Loucy (cell line): ENCODE measurements around the gene RSPH3.
A peak's percentile ranks its signal among the peaks of the same experiment; 100 is the strongest.
"Not testable (repeated sequence)": the region's sequence is repeated elsewhere in the genome, so short reads cannot be mapped to it uniquely, and the experiment has no call there.

Experiments
- H2AFZ ChIP-seq: fragments of 200-600 bp; sonication (generic); 2 replicates; pipeline ENCODE4 v1.6.0; 2016; ENCODE audit warnings: antibody characterized with exemption, mild to moderate bottlenecking, low read length, moderate library complexity
- H3F3A ChIP-seq: fragments of 200-600 bp; 2 replicates; pipeline ENCODE4 v1.6.0; 2016; ENCODE audit warnings: antibody characterized with exemption, low read depth, mild to moderate bottlenecking
- H3K27me3 ChIP-seq: fragments of 200-600 bp; sonication (generic); 2 replicates; pipeline ENCODE4 v1.6.1; 2014; ENCODE audit warnings: low read length, mild to moderate bottlenecking; ENCODE audit not compliant: insufficient read depth, poor library complexity, severe bottlenecking
- H3K36me3 ChIP-seq: fragments of 200-600 bp; sonication (generic); 2 replicates; pipeline ENCODE4 v1.6.1; 2016; ENCODE audit warnings: low read length; ENCODE audit not compliant: insufficient read depth
- H3K4me1 ChIP-seq: fragments of 200-600 bp; sonication (generic); 2 replicates; pipeline ENCODE4 v1.5.1; 2014; ENCODE audit warnings: low read length, mild to moderate bottlenecking; ENCODE audit not compliant: insufficient read depth, poor library complexity, severe bottlenecking
- H3K4me2 ChIP-seq: fragments of 200-600 bp; sonication (generic); 2 replicates; pipeline ENCODE4 v1.6.0; 2014; ENCODE audit warnings: antibody characterized with exemption, low read length, low read depth, mild to moderate bottlenecking; ENCODE audit not compliant: poor library complexity, severe bottlenecking
- H3K4me3 ChIP-seq: fragments of 200-600 bp; sonication (generic); 2 replicates; pipeline ENCODE4 v1.5.1; 2014; ENCODE audit warnings: low read length, mild to moderate bottlenecking, mixed read lengths; ENCODE audit not compliant: poor library complexity, severe bottlenecking
- H3K79me2 ChIP-seq: fragments of 200-600 bp; sonication (generic); 2 replicates; pipeline ENCODE4 v1.6.1; 2014; ENCODE audit warnings: low read length; ENCODE audit not compliant: insufficient read depth
- H3K9ac ChIP-seq: fragments of 200-600 bp; sonication (generic); 2 replicates; pipeline ENCODE4 v1.6.0; 2014; ENCODE audit warnings: mild to moderate bottlenecking, low read depth, low read length, moderate library complexity; ENCODE audit not compliant: poor library complexity, severe bottlenecking
- H3K9me2 ChIP-seq: fragments of 200-600 bp; sonication (generic); replicated peaks from 2 replicates; pipeline ENCODE4 v1.6.1; 2016; ENCODE audit warnings: low read depth, low read length, mixed read lengths
- H3K9me3 ChIP-seq: fragments of 200-600 bp; sonication (generic); 2 replicates; pipeline ENCODE4 v1.6.1; 2014; ENCODE audit warnings: mild to moderate bottlenecking, antibody characterized with exemption, low read length, low read depth; ENCODE audit not compliant: insufficient read depth
- H4K20me1 ChIP-seq: fragments of 200-600 bp; sonication (generic); 2 replicates; pipeline ENCODE4 v1.6.0; 2014; ENCODE audit warnings: antibody characterized with exemption, low read length, mild to moderate bottlenecking; ENCODE audit not compliant: insufficient read depth, poor library complexity, severe bottlenecking
- EZH2phosphoT487 ChIP-seq: fragments of 200-600 bp; IDR thresholded peaks from 2 replicates; pipeline ENCODE4 v1.6.1; 2018; ENCODE audit warnings: antibody characterized with exemption, mild to moderate bottlenecking, moderate library complexity, borderline replicate concordance
- TF ChIP-seq, protein P1 (sequence below): fragments of 200-600 bp; sonication (generic); conservative IDR thresholded peaks from 2 replicates; pipeline ENCODE4 v1.5.1; 2014; ENCODE audit warnings: mild to moderate bottlenecking, antibody characterized with exemption, low read length

Gene RSPH3

GRCh38 chr6:158996856-158997255, 3.1 kb downstream of the RSPH3 start:
- H4K20me1 ChIP-seq: no peaks in the 10 kb centered on the region
- no peak overlapping the region for H2AFZ ChIP-seq
- no peaks in the 10 kb centered on the region; the same call in 1 of the 2 replicates for H3K79me2 ChIP-seq
- no peaks in the 10 kb centered on the region for H3K9me3 ChIP-seq
- H3K36me3 ChIP-seq: no peaks in the 10 kb centered on the region
- H3K9ac ChIP-seq: no peak overlapping the region
- TF ChIP-seq EZH2phosphoT487: no peak
- TF ChIP-seq, protein P1, sequence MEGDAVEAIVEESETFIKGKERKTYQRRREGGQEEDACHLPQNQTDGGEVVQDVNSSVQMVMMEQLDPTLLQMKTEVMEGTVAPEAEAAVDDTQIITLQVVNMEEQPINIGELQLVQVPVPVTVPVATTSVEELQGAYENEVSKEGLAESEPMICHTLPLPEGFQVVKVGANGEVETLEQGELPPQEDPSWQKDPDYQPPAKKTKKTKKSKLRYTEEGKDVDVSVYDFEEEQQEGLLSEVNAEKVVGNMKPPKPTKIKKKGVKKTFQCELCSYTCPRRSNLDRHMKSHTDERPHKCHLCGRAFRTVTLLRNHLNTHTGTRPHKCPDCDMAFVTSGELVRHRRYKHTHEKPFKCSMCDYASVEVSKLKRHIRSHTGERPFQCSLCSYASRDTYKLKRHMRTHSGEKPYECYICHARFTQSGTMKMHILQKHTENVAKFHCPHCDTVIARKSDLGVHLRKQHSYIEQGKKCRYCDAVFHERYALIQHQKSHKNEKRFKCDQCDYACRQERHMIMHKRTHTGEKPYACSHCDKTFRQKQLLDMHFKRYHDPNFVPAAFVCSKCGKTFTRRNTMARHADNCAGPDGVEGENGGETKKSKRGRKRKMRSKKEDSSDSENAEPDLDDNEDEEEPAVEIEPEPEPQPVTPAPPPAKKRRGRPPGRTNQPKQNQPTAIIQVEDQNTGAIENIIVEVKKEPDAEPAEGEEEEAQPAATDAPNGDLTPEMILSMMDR: no peak
- no peaks in the 10 kb centered on the region for H3K9me2 ChIP-seq
- H3K4me1 ChIP-seq: peaks cover 19% of the 10 kb centered on the region
- no peak overlapping the region for H3K4me2 ChIP-seq
- H3F3A ChIP-seq: no peaks in the 10 kb centered on the region
- H3K27me3 ChIP-seq: no peaks in the 10 kb centered on the region
- no peak overlapping the region for H3K4me3 ChIP-seq

GRCh38 chr6:158993639-158994038, 6.4 kb downstream of the RSPH3 start:
- no peaks in the 10 kb centered on the region for H3K27me3 ChIP-seq
- H3K9me3 ChIP-seq: peaks cover 2% of the 10 kb centered on the region; the same call in 1 of the 2 replicates
- no peak overlapping the region for H3K9ac ChIP-seq
- H3K4me1 ChIP-seq: peaks cover 3% of the 10 kb centered on the region
- no peaks in the 10 kb centered on the region for H3K36me3 ChIP-seq
- no peak overlapping the region for H2AFZ ChIP-seq
- no peaks in the 10 kb centered on the region for H3K9me2 ChIP-seq
- no peaks in the 10 kb centered on the region for H4K20me1 ChIP-seq
- no peak overlapping the region for H3K4me3 ChIP-seq
- no peaks in the 10 kb centered on the region for H3F3A ChIP-seq
- H3K4me2 ChIP-seq: no peak overlapping the region
- no peaks in the 10 kb centered on the region for H3K79me2 ChIP-seq
- TF ChIP-seq, protein P1: no peak
- no peak for TF ChIP-seq EZH2phosphoT487

DNA sequence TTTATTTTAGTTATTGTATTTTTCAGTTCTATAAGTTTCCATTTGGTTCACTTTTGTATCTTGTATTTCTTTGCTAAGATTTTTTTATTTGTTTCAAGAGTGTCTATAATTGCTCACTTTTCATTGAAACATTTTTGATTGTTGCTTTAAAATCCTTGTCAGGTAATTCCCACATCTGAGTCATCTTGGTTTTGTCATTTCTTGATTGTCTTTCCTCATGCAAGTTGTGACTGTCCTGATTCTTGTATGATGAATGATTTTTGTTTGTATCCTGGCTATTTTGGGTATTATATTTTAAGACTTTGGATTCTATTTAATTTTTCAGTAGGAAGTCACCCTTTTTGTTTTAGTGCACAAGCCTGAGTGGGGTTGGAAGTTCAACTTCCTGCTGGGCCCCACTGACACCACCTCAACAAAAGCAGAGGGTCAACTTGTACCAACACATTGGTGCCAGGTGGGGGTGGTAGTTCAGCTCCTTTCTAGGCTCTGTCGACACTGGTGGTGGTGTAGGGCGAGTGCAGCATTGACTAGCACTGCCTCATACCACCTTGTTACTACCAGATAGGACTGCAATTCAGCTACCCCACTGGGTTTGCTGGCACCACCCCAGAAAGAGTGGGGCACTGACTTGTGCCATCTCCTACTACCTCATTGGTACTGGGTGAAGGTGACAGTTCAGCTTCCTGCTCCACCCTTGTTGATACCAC, 8.8 kb downstream of the RSPH3 start:
- Histone ChIP-seq H3K9ac (no peak overlapping the region), H3K36me3 (no peaks in the 10 kb centered on the region), H3K27me3 (peaks cover 4% of the 10 kb centered on the region), H3K4me2 (no peak overlapping the region), H3F3A (no peaks in the 10 kb centered on the region), H3K4me3 (no peak overlapping the region), H2AFZ (no peak overlapping the region), H3K9me3 (peaks cover 6% of the 10 kb centered on the region; the same call in 1 of the 2 replicates), H3K79me2 (no peaks in the 10 kb centered on the region), H3K9me2 (no peaks in the 10 kb centered on the region), H4K20me1 (no peaks in the 10 kb centered on the region), H3K4me1 (peaks cover 3% of the 10 kb centered on the region)
- no peak for TF ChIP-seq EZH2phosphoT487
- TF ChIP-seq, protein P1: peak; percentile 52

DNA sequence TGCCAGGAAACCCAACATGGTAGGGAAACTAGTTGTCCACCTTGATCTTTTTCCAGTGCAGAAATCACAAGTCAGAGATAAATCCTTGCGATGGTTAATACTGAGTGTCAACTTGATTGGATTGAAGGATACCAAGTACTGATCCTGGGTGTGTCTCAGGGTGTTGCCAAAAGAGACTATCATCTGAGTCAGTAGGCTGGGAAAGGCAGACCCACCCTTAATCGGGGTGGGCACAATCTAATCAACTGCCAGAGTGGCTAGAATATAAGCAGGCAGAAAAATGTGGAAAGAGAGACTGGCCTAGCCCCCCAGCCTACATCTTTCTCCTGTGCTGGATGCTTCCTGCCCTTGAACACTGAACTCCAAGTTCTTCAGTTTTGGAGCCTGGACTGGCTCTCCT, 10.3 kb downstream of the RSPH3 start:
- not testable (repeated sequence) for H3K4me2 ChIP-seq, H4K20me1 ChIP-seq, H3K9me3 ChIP-seq, H2AFZ ChIP-seq, H3F3A ChIP-seq, H3K4me1 ChIP-seq, H3K36me3 ChIP-seq, H3K4me3 ChIP-seq, H3K79me2 ChIP-seq, H3K27me3 ChIP-seq, H3K9ac ChIP-seq, H3K9me2 ChIP-seq
